ENCODE results near the gene RANGAP1. TPM values are rescaled to one million over a fixed set of nuclear protein-coding genes. Genes with fewer than 3 reads are reported as not detected.
A peak's percentile ranks its signal among the peaks of the same experiment; 100 is the strongest.
"Not testable (repeated sequence)": the region's sequence is repeated elsewhere in the genome, so short reads cannot be mapped to it uniquely, and the experiment has no call there.

RANGAP1 gene
- total RNA-seq, 1 experiment from 2014 or later = 198 TPM

- DNase-seq (ENCODE audit: low read depth) = no peak
Observed at GRCh38 chr22:41261541-41262249, 24.3 kb downstream of the RANGAP1 start.

DNA sequence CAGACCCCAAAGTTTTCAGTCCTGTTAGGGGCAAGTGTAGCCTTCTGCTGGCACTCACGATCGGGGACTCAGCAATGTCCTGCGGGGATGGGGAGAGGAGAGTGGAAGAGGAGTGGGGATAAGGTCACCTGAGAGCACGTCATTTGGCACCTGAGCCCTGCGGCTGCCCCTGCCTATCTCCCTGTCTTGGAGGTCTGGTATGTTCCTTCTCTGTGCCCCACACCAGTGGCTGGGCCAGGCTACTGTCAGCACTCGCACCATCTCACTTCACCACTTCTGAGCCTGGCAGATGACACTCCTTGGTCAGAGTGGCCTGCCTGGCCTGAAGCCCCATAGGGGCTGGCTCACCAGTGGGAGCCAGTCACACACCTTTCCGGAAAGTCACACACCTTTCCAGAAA, 25.1 kb downstream of the RANGAP1 start:
- no peak for DNase-seq (ENCODE audit: low read depth)

- not testable (repeated sequence) for DNase-seq (ENCODE audit: low read depth)
Observed at GRCh38 chr22:41259756-41260155, 26.2 kb downstream of the RANGAP1 start.

- no peak for DNase-seq (ENCODE audit: low read depth)
Observed at GRCh38 chr22:41257696-41258095, 28.3 kb downstream of the RANGAP1 start.

DNA sequence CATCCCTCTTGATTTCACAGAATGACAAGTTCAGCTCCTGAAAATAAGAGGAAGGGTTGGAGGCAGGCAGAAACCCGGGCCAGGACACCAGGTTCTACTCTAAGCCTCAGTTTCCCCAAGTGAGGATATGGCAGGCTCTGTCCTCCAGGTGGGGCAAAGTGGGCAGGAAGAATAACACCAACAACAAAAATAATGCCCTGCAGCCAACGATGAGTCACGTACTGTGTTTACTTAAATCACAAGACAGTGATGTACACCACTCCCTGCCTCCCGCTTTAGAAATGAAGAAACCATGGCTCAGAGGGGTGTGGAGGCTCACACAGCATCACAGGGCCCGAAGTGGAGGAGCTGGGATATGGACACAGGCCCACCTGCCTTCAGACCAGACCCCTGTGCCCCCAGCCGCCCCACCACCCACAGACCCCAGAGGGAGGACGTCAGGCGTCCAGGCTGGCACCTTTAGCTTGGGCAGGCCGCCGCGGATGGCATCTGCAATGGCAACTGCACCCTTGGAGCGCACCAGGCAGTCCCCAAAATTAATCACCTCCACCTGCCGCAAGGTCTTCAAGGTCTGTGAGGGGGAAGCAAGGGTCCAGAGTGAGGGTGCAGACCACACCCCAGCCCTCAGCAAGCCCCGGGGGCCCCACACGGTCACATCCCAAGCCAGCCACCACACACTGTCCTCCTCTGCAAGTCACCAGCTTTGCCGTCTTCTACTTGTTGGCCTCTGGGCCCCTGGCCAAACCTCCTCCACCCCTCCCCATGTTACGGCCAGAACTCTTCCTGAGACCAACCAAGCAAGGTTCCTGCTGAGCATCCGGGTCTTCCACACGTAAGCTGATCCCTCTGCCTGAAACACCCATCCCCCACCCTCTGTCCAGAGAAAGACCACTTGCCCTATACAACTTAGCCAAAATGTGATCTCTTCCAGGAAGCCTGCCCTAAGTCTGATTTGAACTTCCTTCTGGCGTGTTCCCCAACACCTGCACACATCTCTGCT, 29.4 kb downstream of the RANGAP1 start:
- peak; percentile 53 for DNase-seq (ENCODE audit: low read depth)

GRCh38 chr22:41254230-41254629, 31.8 kb downstream of the RANGAP1 start:
- DNase-seq (ENCODE audit: low read depth) = no peak

DNA sequence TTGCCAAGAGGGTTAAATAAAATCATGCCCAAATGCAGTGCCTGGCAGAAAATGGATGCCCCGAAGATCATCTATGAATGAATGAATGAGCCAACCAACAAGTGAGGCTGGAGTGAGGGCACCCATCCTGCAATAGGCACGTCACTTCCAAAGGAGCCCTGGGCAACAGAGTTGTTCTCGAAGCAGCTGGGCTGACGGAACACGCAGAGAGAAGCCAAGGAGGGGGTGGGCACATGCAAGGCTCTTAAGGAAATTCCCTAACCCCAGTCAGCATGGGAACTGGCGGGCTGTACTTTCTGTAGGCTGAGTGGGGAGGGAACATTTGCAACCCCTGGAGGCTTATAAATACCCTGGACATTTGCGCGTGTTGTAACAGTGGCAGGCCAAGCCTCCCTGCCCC, 33.6 kb downstream of the RANGAP1 start:
- no peak for DNase-seq (ENCODE audit: low read depth)

- no peak for DNase-seq (ENCODE audit: low read depth)
Observed at GRCh38 chr22:41250127-41250526, 35.9 kb downstream of the RANGAP1 start.

DNA sequence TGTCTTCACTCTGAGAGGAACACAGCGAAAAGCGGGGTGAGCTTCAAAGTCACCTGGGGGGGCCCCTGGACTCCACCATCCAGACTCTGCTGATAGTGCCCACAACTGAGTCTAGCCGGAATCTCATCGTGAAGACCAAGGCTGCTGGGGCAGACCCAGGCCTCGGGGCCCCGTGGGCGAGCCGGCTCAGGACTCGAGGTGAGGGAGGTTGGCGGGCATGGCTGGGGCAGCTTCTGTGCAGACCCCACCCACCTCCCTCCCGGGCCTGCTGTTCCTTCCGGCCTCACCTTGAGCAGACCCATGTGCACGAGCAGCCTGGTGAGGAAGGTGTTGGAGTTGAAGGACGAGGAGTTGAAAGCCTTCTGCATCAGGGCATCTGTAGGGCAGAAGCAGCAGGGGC, 36.5 kb downstream of the RANGAP1 start:
- DNase-seq (ENCODE audit: low read depth) = no peak

- DNase-seq (ENCODE audit: low read depth) = no peak
Observed at GRCh38 chr22:41248758-41249157, 37.2 kb downstream of the RANGAP1 start.

- DNase-seq (ENCODE audit: low read depth) = no peak
Observed at GRCh38 chr22:41248314-41248713, 37.7 kb downstream of the RANGAP1 start.

DNA sequence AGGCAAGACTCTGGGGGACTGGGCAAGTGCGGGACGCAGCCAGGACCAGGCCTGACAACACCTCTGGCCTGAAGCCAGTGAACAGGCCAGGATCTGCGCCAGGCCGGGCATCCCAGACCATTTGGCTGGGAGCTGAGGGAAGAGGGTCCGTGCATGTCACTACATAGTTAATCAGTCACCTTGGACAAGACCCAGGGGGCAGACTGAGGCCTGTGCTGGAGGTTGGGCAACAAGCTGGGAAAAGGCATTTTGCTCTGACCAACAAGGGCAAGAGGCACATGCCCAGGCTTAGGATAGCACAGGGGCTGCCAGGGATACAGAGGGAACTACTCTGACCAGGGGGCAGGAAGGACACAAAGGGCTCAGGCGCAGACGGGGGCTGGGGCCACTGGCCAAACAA, 38.3 kb downstream of the RANGAP1 start:
- no peak for DNase-seq (ENCODE audit: low read depth)

DNA sequence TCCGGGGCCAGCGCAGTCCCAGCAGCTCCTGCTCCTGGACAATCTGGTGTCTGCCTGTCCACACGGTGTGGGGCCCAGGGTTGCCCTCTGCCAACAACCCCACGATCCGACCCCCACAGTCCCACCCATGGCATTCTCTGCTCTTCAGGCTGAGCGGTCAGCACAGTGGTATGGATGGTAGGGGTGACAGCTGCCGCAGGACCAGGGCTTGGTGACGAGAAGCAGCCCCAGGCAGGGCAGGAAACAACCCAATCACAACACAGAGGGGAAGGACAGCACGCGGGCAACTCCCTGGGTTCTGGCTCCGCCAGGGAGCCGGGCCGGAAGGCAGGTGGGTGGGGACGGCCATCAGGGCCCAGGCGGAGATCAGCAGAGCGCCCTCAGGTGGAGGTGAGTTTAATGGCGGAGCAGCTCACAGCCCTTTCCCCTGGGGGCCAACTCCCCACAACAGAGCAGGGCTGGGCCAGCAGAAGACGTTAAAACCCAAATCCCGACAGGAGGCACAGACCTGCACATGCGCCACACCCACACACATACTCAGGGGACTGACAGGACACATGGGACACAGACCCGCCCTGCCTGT, 40.0 kb downstream of the RANGAP1 start:
- DNase-seq (ENCODE audit: low read depth) = no peak

DNA sequence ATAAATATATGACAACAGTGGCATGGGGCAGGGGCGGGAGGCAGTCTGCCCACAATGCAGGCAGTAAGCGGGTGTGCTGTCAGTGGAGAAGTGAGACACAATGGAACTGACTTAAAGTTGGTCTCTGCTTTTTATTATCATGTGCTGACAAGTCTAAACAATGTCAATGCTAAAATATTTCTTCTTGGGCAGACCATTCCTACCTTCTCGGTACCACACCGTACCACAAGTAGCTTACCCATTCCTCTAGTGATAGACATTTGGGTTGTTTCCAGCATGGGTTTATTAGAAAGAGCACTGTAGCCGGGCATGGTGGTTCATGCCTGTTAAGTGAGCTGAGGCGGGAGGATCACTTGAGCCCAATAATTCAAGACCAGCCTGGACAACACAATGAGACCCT, 42.6 kb downstream of the RANGAP1 start:
- no peak for DNase-seq (ENCODE audit: low read depth)

DNA sequence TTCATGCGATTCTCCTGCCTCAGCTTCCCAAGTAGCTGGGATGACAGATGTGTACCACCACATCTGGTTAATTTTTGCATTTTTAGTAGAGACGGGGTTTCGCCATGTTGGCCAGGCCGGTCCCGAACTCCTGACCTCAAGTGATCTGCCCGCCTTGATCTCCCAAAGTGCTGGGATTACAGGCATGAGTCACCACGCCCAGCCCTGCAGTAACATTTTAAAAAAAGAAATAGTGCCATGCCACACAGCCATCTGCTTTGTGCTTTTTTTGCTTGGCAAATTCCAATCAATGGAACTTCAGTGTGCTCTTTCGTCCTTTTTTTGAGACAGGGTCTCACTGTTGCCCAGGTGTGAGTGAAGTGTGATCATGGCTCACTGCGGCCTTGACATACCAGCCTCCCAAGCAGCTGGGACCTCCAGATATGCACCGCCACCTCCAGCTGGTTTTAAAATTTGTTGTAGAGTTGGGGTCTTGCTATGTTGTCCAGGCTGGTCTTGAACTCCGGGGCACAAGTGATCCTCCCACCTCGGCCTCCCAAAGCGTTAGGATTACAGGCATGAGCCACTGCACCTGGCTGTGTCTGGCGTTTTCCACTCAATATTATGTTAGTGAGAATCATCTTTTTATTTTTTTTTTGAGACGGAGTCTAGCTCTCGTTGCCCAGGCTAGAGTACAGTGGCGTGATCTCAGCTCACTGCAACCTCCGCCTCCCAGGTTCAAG, 43.4 kb downstream of the RANGAP1 start:
- no peak for DNase-seq (ENCODE audit: low read depth)

- DNase-seq (ENCODE audit: low read depth) = no peak
Observed at GRCh38 chr22:41241133-41241676, 44.8 kb downstream of the RANGAP1 start.

DNA sequence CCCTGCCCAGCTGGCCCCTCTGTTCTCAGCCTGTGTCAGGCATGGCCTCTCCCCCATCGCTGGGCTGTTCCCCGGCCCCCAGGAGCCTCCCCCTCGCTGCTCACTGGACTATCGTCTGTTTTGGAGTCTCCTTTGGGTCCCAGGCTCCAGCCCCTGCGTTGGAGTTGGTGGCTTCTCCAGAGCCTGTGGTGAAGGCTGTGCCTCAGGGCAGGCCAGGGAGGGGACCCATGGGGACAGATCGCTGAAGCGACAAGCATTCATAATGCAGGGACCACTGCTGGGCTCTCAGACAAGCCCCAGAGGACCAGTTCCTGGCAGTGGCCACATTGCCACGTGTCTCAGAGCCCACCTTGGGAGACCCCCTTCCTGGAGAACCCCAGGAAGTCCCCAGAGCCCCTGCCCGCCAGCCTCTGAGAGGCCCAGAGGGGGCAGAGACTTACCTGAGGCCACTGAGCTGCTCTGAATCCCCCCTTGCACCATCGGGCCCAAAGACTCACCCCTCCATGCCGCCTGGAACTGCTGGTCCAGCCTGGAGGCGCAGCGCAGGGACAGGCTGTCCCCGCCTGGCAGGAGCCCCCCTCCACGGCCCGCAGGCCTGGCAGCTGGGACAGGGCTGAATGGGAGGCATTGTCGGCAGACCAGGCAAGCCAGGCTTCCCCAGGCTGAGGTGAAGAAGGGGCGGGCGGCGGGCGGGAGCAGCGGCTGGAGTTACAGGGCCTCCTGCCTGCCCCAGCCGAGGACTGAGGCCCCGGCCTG, 45.4 kb downstream of the RANGAP1 start, which contains the start of gene CHADL:
TSS of gene CHADL (minus strand) at position 555 of the 756 bp plus-strand sequence. CDS start at position 505, 50 bp downstream.
- no peak for DNase-seq (ENCODE audit: low read depth)

DNA sequence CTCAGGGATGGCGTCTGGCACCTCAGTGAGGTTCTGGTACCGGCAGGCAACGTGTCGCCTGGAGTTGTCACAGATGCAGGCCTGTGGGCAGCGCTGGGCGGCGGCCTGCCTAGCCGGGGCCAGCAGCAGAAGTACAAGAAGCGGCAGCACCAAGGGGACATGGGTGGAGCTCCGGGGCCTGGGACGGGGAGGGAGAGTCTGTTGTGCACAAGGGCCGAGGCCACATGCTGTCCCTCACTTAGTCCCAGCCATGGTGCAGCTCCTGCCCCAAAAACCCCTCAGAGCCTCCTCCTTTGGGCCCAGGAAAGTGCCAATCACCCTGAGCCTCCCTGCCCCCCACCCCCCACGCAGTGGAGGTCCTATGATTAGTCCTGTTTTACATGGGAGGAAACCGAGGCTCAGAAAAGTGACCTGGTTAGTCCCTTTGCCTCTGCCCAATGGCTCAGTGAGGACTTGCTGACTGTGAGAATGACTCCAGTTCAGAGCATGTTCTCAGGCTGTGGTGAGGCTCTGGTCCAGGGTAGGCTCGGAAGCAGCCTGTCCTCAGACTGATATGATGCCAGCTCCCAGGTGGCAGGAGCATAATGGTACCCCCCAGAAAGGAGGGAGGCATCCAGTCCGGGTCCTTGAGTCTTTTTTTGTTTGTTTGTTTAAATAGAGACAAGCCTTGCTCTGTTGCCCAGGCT, 46.4 kb downstream of the RANGAP1 start:
- no peak for DNase-seq (ENCODE audit: low read depth)

GRCh38 chr22:41238570-41239442, 47.2 kb downstream of the RANGAP1 start:
- no peak for DNase-seq (ENCODE audit: low read depth)
